Skin epidermis (tissue), 12 donors: Measurements from ENCODE around the gene SEMA4F.
"Not testable (repeated sequence)": the region's sequence is repeated elsewhere in the genome, so short reads cannot be mapped to it uniquely, and the experiment has no call there.

Experiments used
- H3K27ac ChIP-seq, 21 experiments: fragments of 200-600 bp; sonication (generic) in 11 of 21; one replicate each; pipeline ENCODE4 v1.5.0; 2020; ENCODE audit warnings: mild to moderate bottlenecking in 3 of 21, inconsistent platforms in 2 of 21, moderate library complexity in 2 of 21
- H3K4me3 ChIP-seq, 7 experiments: fragments of 200-600 bp; sonication (generic) in 2 of 7; one replicate each; pipeline ENCODE4 v1.5.0; 2020; ENCODE audit warnings: inconsistent platforms in 2 of 7, mild to moderate bottlenecking in 2 of 7, moderate library complexity in 1 of 7

The SEMA4F gene

GRCh38 chr2:74653985-74654882 lies at the start of gene SEMA4F:
SEMA4F (plus strand) TSS chr2:74654247; CDS start chr2:74654377, 130 bp downstream.
- Histone ChIP-seq H3K4me3 (peak within 1 kb of the TSS; percentile 55 to 92 (median 66)), H3K27ac (peak within 1 kb of the TSS in 15 of 21 experiments; percentile 3 to 86 (median 59))

GRCh38 chr2:74606927-74607326 lies 47.1 kb upstream of the SEMA4F start:
- Histone ChIP-seq H3K27ac (no peak overlapping the region), H3K4me3 (no peak overlapping the region)

- H3K4me3 ChIP-seq: no peak overlapping the region
- no peak overlapping the region for H3K27ac ChIP-seq
Observed at GRCh38 chr2:74617122-74617521, 36.9 kb upstream of the SEMA4F start.

GRCh38 chr2:74618410-74619083 lies 35.5 kb upstream of the SEMA4F start:
- H3K4me3 ChIP-seq: no peak overlapping the region
- H3K27ac ChIP-seq: no peak overlapping the region

GRCh38 chr2:74619651-74620297 lies 34.3 kb upstream of the SEMA4F start:
- no peak overlapping the region for H3K27ac ChIP-seq

GRCh38 chr2:74620671-74621070 lies 33.4 kb upstream of the SEMA4F start:
- H3K4me3 ChIP-seq: no peak overlapping the region
- no peak overlapping the region for H3K27ac ChIP-seq

More at GRCh38 chr2:74619651-74620297, 34.3 kb upstream of the SEMA4F start:
- no peak overlapping the region for H3K4me3 ChIP-seq

- no peak overlapping the region for H3K4me3 ChIP-seq
Observed at GRCh38 chr2:74625658-74626425, 28.2 kb upstream of the SEMA4F start.

GRCh38 chr2:74628538-74629105 lies 25.4 kb upstream of the SEMA4F start:
- no peak overlapping the region for H3K27ac ChIP-seq
- no peak overlapping the region for H3K4me3 ChIP-seq

More at GRCh38 chr2:74625658-74626425, 28.2 kb upstream of the SEMA4F start:
- no peak overlapping the region for H3K27ac ChIP-seq

GRCh38 chr2:74630454-74630853 lies 23.6 kb upstream of the SEMA4F start:
- H3K27ac ChIP-seq, H3K4me3 ChIP-seq: not testable (repeated sequence)

GRCh38 chr2:74632209-74632938 lies 21.7 kb upstream of the SEMA4F start:
- no peak overlapping the region for H3K27ac ChIP-seq
- H3K4me3 ChIP-seq: no peak overlapping the region

GRCh38 chr2:74632939-74633312 lies 21.1 kb upstream of the SEMA4F start:
- Histone ChIP-seq H3K4me3 (no peak overlapping the region), H3K27ac (no peak overlapping the region)

GRCh38 chr2:74639550-74639949 lies 14.5 kb upstream of the SEMA4F start:
- Histone ChIP-seq H3K4me3 (no peak overlapping the region), H3K27ac (no peak overlapping the region)

- no peak overlapping the region for H3K4me3 ChIP-seq
- no peak overlapping the region for H3K27ac ChIP-seq
Observed at GRCh38 chr2:74645344-74645743, 8.7 kb upstream of the SEMA4F start.

GRCh38 chr2:74646201-74646600 lies 7.8 kb upstream of the SEMA4F start:
- no peak overlapping the region for H3K27ac ChIP-seq
- no peak overlapping the region for H3K4me3 ChIP-seq

- Histone ChIP-seq H3K4me3 (no peak overlapping the region), H3K27ac (no peak overlapping the region)
Observed at GRCh38 chr2:74646834-74647482, 7.1 kb upstream of the SEMA4F start.

GRCh38 chr2:74648009-74648443 lies 6.0 kb upstream of the SEMA4F start, which contains the start of gene M1AP:
M1AP (minus strand) TSS chr2:74648330; CDS start chr2:74640275, 8,055 bp downstream.
- Histone ChIP-seq H3K27ac (no peak within 1 kb of the TSS), H3K4me3 (peak within 1 kb of the TSS in 2 of 7 experiments; percentile 10 to 18)

- Histone ChIP-seq H3K27ac (peak overlapping the region in 3 of 21 experiments; percentile 11 to 69 (median 31)), H3K4me3 (peak overlapping the region; percentile 55 to 92 (median 66))
Observed at GRCh38 chr2:74653589-74653984, 460 bp upstream of the SEMA4F start.

- no peak overlapping the region for H3K27ac ChIP-seq
- no peak overlapping the region for H3K4me3 ChIP-seq
Observed at GRCh38 chr2:74655579-74655978, 1.5 kb downstream of the SEMA4F start.
